NCI-H226 (cell line): ENCODE results near the gene RPA1.
"Not testable (repeated sequence)": the region's sequence is repeated elsewhere in the genome, so short reads cannot be mapped to it uniquely, and the experiment has no call there.

Experiments used
- DNase-seq: peaks from one replicate; pipeline ENCODE4 v3.0.0-alpha.2; 2015

RPA1 gene

DNA sequence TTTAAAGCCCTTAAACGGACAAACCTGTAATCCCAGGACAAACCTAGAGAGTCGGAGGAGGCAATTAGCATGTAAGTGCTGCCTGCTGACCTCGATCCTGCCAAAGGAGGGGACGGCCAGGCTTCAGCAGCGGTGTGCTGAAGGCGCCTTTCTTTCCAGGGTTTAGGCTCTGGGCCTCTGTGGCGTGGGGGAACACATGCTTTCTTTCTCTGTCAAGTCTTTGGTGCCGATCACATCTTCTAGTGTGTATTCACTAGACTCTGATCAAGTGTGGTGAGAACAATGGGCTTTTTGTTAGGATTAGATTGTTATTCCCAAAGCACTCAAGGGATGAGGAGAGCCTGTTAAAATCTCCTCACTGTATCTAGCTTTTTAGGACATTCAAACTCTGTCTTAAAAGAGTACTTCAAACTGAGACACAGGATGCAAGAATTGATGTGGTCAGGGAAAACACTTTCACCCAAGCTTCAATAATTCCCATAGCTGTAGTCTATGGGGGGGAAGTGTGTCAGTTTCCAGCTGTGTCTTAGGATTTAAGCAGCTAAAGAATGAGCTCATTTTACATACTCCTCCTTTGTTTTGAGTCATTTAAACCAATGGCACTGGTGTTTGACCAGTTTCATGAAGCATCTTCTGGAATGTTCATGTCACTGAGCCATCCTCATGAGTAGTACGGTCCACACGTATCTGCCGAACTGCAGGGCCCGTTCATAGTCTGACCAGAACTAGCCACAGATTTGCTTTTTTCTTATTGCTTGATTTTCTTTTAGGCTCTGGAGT is 51.2 kb downstream of the RPA1 start:
- DNase-seq, result no peak

DNA sequence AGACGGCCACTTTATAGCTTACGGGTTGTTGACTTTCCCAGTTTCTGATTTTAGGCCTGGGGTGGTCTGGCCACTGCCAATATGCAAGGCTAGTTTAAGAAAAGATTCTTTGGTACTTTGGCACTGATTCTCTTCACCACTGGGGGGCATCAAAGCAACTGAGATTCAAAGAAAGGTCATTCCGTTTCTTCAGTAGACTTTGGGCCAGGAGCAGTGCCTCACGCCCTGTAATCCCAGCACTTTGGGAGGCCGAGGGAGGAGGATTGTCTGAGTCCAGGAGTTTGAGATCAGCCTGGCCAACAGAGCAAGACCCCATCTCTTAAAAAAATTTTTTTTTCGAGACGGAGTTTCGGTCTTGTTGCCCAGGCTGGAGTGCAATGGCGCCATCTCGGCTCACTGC is 53.0 kb downstream of the RPA1 start:
- DNase-seq, result peak; percentile 8

DNA sequence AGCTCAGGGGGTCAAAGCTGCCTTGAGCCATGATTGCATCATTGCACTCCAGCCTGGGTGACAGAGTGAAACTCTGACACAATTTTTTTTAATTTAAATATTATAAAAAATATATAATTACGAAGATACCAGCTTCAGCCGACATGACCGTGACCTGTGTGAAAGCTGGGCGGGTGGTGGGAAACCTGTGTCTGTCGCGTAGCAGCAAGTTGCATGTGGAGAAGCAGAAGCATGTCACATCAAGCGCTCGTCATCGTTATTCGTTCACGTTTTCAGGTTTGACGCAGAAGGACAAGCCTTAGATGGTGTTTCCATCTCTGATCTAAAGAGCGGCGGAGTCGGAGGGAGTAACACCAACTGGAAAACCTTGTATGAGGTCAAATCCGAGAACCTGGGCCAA is 53.7 kb downstream of the RPA1 start:
- no peak for DNase-seq

DNA sequence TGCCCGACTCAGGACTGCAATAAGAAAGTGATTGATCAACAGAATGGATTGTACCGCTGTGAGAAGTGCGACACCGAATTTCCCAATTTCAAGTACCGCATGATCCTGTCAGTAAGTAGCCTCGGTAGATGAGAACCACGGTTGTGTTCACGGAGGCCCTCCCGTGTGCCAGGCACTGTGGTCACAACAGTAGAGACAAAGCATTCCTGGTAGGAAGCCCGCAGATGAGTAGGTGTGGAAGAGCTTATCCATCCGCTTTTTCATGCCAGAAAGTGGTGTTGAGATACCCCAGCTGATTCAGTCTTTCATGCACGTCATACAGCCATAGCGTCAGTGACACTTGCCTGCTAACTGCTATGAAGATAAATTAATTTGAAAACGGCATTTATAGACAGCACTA is 58.9 kb downstream of the RPA1 start:
- DNase-seq, result no peak

DNA sequence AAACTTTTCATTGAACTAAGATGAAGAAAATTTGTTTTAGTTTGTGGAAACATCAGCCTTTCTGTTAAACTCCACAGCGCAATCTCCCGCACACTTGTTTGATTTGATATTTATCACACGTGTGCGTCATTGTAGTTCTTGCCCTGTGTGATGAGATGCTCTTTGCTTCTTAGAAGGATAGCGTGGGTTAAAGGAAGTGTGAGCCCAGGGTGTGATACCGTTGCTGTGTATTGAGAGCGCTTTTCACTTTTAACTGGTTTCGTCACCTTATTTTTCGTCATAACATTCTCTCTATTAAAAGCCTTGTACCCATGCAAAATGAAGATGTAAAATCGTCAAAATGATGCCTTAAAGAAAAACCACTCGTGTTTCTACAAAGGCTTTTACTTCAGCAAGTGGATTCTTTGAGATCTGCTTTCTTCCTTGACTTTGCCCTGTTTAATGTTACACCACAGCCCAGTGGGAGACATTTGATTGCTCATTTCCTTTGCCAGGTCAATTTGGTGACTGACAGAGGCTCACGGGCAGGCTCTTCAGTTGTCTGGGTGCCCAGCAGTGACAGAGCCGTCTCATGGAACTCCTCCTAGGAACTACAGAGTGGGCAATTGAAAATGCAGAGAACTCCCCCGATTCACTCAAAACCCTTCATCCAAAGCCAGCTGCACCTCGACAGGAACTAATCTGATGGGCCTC is 61.1 kb downstream of the RPA1 start:
- DNase-seq, result no peak

DNA sequence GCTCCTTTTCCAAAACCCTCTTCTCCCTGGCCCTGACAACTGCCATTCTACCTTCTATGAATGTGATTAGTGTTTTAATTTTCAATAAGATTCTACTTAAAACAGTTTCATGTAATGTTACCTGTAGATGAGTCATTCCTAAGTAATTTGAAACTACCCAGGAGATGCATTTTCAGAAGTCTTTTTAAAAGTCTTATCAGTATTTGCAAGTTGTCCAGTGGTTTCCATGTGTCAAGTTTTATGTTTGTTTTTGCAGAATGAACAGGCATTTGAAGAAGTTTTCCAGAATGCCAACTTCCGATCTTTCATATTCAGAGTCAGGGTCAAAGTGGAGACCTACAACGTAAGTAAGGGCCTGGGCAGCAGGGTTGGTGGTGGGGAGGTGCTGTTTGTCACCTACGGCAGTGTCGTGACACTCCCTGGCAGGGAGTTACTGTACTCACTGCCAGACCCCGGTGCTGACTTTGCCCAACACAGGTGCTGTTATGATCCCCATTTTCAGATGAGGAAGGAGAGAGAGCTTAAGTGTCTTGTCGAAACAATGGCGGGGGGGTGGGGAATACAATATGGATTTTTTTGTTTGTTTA is 65.0 kb downstream of the RPA1 start:
- no peak for DNase-seq

DNA sequence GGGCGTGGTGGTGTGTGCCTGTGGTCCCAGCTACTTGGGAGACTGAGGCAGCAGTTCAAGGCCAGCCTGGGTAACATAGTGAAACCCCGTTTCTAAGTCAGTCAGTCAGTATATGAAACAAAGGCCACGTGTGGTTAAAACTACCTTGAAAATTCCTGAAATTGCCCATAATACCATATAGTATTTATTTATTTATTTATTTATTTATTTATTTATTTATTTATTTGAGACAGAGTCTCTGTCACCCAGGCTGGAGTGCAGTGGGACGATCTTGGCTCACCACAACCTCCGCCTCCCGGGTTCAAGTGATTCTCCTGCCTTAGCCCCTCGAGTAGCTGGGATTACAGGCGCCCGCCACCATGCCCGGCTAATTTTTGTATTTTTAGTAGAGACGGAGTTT is 65.7 kb downstream of the RPA1 start:
- not testable (repeated sequence) for DNase-seq

DNA sequence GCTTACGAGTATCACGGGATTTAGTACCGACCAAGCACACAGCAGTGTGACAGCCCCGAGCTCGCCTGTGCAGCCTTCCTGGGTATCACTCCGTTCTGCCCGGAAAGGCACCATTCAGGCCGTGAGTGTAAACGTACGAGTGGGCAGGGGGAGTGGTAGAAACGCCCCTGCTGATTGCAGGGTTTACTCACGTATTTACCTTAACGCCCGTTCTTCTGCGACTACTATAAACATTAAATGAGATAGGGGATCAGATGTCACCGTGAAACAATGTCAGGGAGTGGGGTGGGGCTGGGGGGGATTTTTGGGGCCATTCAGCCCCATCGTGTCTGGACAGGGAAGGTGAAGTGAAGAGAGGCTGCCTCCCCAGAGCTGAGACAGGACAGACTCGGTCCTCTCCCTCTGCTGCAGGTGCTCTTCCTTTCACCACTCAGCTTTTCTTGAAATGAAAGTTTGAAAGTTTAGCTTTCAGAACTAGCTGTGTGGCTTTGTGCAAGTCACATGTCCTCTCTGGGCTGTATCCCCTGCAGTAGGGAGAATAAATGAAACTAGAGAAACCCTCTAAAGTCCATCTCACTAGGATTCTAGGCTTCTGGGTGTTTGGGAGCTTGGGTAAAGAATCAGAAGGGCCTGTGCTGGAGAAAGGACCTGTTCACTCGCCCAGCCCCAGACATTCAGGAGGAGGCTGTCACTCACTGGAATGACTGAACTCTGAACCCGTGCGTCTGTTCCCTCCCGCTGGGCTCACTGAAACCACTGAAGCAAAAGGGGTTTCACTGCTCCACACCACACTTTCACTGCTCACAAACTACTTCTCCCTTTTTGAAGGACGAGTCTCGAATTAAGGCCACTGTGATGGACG is 66.7 kb downstream of the RPA1 start:
- DNase-seq, result no peak

DNA sequence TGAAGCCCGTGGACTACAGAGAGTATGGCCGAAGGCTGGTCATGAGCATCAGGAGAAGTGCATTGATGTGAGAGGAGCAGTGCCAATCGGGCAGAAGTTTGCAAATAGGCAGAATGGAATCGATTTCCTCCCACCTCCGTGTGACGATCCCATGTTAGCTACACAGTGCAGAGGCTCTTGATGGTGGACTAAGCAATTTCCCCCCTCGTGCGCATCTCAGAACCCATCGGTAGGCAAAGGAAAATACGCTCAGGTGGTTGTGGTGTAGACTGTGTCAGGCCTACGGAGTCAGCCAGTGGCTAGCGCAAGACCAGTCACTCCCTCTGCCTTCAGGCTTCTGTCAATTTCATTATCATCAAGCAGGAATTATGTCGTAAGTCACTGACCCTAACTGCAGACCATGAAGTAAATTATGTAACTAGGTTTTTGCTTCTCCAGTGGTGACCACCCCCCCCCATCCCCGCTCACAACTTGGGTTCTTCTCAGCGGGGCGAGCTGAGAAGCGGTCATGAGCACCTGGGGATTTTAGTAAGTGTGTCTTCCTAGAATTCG is 67.4 kb downstream of the RPA1 start:
- DNase-seq, result no peak

DNA sequence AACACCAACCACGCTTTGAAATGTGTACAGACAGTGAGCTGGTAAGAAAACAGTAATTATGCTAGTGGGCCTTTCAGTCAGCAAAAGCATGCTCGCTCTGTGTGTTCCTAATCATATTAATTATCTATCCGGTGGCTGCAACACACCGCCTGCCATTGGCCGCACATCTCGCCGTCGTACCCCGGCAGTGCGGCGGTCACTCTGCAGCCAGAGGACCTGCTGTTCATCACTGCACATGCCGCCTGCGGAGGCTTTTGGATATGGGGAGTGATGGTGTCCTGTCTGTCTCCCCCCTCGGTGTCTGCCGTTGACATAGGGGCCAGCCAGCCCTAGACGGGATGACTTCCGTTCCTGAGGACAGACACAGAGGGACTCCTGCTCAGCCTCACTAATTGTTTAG is 68.5 kb downstream of the RPA1 start:
- no peak for DNase-seq

DNA sequence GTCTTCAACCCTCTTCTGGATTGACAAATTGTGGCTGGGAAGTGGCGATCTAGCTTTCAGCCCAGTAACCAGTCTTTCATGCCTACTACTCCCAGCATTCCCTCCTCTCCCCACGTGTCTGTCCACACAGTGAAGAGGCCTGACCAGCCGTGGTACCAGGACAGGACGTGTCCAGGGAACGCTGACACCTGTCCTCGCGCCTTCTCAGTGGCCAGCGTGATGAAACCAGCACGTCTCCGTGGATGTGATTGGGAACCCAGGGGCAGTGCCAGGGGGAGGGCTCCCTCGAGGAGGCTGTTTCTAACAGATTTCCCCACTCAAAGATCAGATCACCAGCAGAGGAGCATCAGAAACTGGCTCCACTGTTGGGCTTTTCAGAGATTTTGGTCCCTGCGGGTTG is 69.1 kb downstream of the RPA1 start:
- DNase-seq, result no peak

DNA sequence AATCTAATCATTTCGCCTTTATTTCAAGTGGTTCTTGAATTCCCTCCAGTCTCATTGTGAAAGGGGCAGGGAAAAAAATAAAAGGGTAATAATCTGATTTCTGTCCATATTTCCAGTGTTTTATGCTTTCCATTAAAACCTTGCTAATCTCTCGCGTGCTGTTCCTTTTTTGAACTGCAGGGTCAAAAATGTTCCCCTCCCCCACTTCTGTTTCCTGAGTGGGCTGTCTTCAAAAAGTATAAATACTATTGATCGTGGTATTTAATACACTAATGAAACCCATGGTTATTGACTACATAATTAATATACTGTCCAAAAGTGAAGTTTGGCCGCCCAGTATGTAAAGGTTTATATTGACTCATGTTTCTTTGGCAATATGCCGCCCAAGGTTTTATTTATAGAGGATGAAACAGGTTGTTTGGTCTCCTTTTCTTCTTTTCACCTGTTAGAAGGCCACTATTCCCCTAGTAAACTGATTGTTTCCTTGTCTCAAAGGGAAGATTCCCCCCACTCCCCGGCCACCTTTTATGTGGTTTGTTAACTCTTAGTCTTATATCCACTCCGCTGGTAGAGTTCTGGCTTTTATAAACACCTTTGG is 69.7 kb downstream of the RPA1 start:
- no peak for DNase-seq

DNA sequence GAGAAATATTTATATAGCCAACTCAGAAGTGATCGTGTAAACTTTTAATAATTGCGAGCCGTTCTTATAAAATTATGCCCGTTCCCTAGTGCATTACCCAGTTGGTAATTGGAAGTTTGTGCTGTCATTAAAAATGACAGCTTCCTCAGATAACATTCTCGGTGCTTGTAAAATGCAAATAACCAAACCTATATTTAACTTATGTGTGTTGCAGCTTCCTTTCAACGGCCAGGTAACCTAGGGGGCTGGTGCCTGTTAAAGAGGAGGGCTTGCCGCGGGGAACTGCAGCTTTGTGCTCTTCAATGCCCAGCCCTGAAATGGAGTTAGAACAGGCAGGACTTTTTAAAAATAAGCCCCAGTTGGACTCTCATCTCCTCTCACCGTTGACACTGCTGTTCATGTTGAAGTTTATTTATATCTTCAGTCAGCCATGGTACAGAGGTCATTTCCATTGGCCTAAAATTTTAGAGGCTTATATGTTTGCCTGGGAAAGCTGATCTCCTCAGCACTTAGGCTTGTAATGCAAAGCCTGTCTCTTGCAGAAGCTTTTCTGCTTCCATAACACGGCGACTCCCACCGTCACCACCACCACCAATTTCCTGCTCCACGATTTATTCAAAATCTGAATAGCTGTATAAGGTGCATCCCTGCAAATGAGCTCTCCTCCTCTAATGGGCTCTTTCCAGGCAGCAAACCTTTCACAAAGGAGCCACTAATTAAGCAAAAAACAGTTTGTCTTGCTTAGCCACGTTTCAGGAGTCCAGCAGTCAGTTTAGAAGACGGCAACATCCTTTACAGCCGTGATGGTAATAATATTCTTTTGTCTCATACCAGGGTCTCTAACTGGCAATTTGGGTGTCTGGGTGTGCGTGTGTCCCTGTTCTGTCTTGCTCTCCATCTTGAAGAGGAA is 74.7 kb downstream of the RPA1 start:
- DNase-seq, result no peak

DNA sequence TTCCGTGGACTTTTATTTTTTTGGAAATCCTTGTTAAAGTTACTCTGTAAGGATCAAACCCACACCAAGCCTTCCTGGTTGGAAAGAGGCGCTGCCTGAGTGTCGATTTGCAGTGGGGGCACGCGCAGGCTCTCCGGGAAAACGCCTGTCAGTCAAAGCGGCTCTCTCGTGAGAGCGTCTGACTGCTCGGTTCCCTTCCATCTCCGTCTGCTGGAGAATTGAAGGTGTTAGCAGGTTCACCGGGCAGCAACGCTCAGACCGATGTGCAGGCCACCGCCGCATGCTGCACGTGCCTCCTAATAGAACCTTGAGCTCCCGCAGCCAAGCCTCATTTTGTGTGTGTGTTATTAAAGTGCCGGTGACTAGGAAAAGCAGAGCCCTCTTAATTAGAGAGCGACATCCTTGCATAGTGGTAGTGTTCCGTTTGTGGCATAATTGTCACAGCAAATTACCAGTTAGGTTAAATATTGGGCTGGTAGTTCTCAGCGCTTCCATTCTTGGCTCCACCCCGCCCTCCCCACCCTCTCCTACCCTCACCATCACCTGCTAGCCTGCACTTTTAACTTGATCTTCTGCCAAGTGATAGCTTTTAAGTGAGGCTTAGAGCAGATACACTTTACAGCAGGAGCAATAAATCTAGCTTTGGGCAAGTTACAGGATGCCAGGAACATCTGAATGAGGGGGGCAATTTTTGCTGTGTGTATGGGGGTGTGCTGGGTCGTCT is 75.5 kb downstream of the RPA1 start:
- no peak for DNase-seq

DNA sequence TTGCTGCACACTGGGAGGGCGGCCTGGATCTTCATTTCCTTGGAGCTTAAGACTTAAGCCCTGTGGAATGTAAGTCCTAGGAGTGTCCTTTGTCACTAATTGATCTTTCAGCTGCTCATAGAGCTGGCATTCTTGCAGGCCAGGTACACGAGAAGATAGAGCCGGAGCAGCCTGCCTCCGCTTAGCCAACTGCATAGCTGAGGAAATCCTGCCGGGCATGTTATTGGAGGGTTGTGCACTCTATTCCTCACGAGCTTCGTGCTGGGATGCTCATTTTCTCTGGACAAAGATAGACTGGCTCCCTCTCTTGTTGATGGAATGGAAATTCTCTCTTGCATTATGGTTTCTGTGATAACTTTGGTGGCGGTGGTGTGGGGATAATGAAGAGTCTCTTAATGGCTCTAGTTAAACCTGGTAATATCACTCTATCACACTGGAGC is 76.9 kb downstream of the RPA1 start:
- DNase-seq, result no peak

DNA sequence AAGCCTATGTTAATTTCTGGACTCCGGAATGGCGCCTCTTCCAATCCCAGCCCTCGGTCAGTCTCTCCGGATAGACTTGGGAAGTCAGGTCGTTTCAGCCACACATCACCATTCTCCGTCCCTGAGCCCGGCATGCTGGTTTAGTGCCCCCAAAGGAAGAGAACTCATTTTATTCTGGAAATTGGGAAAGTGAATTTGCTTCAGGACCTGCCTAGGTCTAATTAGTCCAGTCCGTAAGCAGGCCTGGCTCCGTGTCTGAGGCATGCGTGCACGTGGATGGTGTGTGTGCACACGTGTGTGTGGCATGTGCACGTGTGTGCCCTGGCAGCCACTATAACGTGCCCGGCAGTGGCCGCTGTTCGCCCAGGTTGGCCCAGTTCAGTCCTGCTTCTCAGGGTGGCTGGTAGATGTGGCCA is 77.4 kb downstream of the RPA1 start:
- no peak for DNase-seq

DNA sequence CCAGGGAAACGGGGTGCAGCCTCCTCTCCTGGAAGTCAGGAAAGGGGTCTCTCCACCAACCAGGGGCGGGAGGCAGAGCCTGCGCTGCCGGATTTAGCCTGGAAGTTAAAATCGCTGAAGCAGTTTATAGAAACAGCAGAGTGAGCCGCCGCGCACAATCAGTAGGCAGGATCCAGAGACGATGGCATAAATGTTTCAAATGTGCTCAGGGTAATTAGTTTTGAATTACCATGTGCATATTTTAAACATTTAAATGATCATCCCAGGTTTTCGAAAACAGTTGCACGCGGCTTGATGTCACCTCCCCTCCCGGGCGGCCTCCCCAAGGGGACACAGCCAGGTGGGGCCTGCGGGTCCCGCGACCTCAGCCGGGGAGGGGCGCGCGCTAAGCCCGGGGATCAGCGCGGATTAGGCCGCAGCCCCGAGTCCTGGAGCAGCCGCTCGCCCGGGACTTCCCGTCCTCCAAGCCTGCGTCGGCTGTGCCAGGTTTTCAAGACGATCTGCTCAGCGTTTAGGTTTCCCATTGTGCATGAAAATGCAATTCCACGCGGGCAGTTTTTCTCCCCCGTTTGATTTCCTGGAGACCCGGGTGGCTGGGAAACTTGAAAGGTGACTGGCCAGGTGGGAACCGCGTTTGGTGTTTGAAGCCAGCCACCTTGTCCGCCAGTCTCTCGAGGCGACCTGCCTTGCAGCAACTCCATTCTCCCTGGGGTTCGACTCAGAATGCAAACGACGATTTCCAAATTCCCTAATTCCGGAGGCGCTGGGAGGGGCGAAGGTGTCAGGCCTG is 78.3 kb downstream of the RPA1 start:
- no peak for DNase-seq

DNA sequence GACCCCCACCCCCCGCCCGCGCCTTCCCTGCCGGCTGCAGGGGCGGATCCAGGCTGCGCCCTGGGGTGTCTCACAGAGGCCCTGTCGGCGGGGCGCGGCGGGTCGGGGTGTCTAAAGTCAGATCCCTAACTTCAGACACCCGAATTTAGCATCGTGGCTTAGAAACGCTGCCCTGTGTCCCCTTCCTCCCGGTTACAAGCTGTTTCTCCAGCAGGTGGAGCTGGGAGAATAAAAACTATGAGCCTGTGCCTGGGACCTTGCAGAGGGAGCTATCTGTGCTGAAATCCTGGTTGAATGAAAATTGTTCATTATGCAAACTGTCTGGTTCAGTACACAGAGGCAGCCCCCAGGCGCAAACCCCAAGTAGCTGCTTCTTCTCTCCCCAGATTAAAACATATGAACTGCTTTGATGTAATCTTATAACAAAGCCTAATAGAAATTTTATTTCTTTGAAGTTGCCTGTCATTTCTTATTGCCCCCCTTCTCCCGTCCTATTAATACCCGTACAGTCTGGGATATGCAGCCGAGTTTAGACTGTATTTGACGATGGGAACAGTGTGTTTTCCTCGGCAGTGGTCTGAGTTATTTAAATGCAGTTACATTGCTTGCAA is 79.0 kb downstream of the RPA1 start:
- peak; percentile 52 for DNase-seq

DNA sequence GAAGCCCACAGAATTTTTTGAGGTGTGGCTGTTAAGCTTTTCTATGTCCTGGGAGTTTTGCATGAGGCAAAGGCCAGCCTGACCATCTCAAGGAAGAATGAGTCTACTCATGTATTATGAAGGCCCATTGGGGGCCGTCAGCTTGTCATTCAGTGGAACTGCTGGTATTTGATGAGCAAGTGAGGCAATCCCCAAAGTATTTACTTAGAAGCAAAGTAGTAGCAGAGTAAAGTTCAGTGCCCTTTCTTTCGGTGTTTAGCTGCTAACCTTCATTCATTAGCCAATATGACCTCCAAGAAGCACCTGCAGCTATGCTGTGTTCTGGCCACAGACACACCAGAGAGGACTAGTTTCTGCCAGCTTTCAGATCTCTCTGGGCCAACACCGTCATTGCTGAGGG is 80.2 kb downstream of the RPA1 start:
- no peak for DNase-seq
